KOPT-K1 (cell line): Measurements from ENCODE around the gene CCDC154.

Source experiments
- H3K27ac ChIP-seq: fragments of 200-600 bp; sonication (generic); 2 replicates; pipeline ENCODE4 v1.5.1; 2016; ENCODE audit warnings: antibody characterized with exemption, mild to moderate bottlenecking, low read depth, low read length; ENCODE audit not compliant: poor library complexity, severe bottlenecking
- H3K36me3 ChIP-seq: fragments of 200-600 bp; sonication (generic); 2 replicates; pipeline ENCODE4 v1.5.1; 2017; ENCODE audit warnings: antibody characterized with exemption, mild to moderate bottlenecking, low read length, moderate library complexity; ENCODE audit not compliant: insufficient read depth
- H3K9me3 ChIP-seq: fragments of 200-600 bp; sonication (generic); 2 replicates; pipeline ENCODE4 v1.5.1; 2017; ENCODE audit warnings: antibody characterized with exemption, low read length, mild to moderate bottlenecking; ENCODE audit not compliant: insufficient read depth, poor library complexity, severe bottlenecking

CCDC154 gene

GRCh38 chr16:1443980-1444729 is at the start of gene CCDC154:
Gene CCDC154 (minus strand): TSS chr16:1444556. CDS start chr16:1444322, 234 bp downstream.
- peaks cover 12% of the 10 kb centered on the region; the same call in 1 of the 2 replicates for H3K36me3 ChIP-seq

GRCh38 chr16:1493746-1494094 is 49.4 kb upstream of the CCDC154 start:
- peaks cover 45% of the 10 kb centered on the region for H3K36me3 ChIP-seq
- H3K27ac ChIP-seq = peak overlapping the region; percentile 79

More at GRCh38 chr16:1443980-1444729, at the start of gene CCDC154:
- H3K27ac ChIP-seq = no peak within 1 kb of the TSS
- H3K9me3 ChIP-seq = no peaks in the 10 kb centered on the region

GRCh38 chr16:1492923-1493745 is 48.8 kb upstream of the CCDC154 start, which contains the start of gene TELO2:
Gene TELO2 (plus strand): TSS chr16:1493360. CDS start chr16:1494282, 922 bp downstream.
- H3K9me3 ChIP-seq = no peaks in the 10 kb centered on the region
- peak within 1 kb of the TSS; percentile 79 for H3K27ac ChIP-seq
- H3K36me3 ChIP-seq = peaks cover 39% of the 10 kb centered on the region

More at GRCh38 chr16:1493746-1494094, 49.4 kb upstream of the CCDC154 start:
- no peaks in the 10 kb centered on the region for H3K9me3 ChIP-seq

DNA sequence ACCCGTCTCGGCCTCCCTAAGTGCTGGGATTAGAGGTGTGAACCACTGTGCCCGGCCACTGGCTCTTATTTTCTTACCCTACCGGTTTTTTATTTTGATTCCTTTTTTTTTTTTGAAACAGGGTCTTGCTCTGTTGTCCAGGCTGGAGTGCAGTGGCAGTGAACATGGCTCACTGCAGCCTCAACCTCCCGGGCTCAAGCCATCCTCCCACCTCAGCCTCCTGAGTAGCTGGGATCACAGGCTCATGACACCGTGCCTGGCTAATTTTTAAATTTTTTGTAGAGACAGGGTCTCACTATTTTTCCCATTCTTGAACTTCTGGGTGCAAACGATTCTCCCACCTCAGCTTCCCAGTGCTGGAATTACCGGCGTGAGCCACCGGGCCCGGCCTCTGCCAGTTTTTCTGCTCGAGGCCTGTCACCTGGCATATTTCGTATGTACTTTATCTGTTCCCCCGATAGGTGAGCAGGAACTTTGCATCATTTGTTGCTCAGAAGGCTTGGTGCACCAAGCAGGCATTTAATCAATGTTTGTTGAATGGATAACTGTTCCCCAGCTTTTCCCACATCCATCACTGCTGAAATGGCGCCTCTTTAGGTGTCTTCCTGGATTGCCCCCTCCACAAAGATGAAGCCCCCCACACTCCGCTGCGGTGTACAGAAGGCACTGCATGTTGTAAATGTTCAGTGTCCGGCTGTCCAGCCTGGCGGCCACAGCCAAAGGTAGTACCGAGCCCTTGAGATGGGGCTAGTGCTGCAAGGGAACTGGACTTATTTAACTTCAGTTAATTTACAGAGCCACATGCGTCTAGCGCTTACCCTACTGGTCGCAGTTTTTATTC is 47.9 kb upstream of the CCDC154 start:
- Histone ChIP-seq H3K27ac (peak overlapping the region; percentile 79), H3K9me3 (no peaks in the 10 kb centered on the region), H3K36me3 (peaks cover 31% of the 10 kb centered on the region)

GRCh38 chr16:1491327-1491726 is 47.0 kb upstream of the CCDC154 start:
- Histone ChIP-seq H3K36me3 (peaks cover 21% of the 10 kb centered on the region), H3K9me3 (no peaks in the 10 kb centered on the region)

GRCh38 chr16:1489077-1489476 is 44.7 kb upstream of the CCDC154 start:
- no peak overlapping the region for H3K27ac ChIP-seq
- H3K9me3 ChIP-seq = no peaks in the 10 kb centered on the region
- H3K36me3 ChIP-seq = no peaks in the 10 kb centered on the region

More at GRCh38 chr16:1491327-1491726, 47.0 kb upstream of the CCDC154 start:
- H3K27ac ChIP-seq = no peak overlapping the region

DNA sequence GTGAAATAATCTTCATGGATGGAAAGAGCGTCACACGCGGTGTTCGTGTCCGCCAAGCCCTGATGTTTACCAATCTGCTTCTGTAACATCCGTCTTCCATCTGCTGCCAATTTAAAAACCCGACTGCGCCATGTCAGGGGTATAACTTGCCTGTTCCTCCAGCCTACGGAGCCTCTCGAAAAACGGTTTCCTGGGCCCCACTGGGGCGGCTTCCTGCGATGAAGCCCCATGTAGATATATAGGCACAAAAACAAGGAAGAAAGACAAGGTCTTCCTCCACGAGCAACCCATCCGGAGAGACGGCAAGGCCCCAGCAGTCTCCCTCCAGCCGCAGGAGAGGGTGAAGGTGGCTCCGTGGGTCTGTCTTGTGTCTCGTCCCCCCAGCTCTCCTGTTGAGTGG is 44.3 kb upstream of the CCDC154 start, which contains the start of gene PTX4:
Gene PTX4 (minus strand): TSS at position 326 of the 400 bp plus-strand sequence. CDS start 35 bp downstream, at position 291.
- Histone ChIP-seq H3K9me3 (no peaks in the 10 kb centered on the region), H3K27ac (no peak within 1 kb of the TSS), H3K36me3 (no peaks in the 10 kb centered on the region)

- no peaks in the 10 kb centered on the region for H3K36me3 ChIP-seq
- no peaks in the 10 kb centered on the region for H3K9me3 ChIP-seq
These were observed 43.8 kb upstream of the CCDC154 start for GRCh38 chr16:1488054-1488601.

GRCh38 chr16:1487395-1488053 is 43.2 kb upstream of the CCDC154 start:
- Histone ChIP-seq H3K9me3 (no peaks in the 10 kb centered on the region), H3K27ac (no peak overlapping the region), H3K36me3 (no peaks in the 10 kb centered on the region)

More at GRCh38 chr16:1488054-1488601, 43.8 kb upstream of the CCDC154 start:
- no peak overlapping the region for H3K27ac ChIP-seq

DNA sequence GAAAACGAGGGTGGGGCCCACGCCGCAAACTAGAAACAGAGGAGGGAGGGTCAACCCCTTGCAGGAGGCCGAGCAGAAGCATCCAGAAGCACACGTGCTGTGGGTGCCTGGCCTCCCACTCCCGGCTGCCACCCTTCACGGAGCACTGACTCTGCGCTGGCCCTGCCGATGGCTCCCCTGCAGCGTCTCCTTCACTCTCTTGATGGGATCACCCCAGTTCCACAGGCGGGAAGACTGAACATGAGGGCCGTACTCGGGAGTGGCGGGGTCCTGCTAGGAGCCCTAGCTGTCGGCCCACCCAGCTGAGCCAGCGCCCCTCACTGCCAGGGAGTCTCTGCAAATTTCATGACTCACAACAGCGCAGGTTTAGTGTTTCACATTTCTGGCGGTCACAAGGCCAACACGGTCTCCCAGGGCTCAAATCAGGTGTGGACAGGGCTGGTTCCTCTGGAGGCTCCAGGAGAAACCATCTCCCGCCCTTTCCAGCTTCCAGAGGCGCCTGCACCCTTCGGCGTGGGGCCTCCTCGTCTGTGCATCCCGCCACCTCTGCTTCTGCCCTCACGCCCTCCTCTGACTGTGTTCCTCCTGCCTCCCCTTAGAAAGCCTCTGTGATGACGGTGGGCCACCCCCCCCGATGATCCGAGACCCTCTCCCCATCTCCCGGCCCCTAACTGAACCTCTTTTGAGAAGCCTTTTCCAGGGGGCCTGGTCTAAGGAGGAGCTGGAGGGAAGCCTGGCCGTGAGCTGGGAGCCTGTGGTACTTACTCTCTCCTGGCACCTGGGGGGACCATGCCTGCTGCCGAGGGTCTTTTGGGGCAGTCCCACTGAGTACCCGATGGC is 42.4 kb upstream of the CCDC154 start:
- Histone ChIP-seq H3K27ac (no peak overlapping the region), H3K36me3 (no peaks in the 10 kb centered on the region), H3K9me3 (no peaks in the 10 kb centered on the region)

DNA sequence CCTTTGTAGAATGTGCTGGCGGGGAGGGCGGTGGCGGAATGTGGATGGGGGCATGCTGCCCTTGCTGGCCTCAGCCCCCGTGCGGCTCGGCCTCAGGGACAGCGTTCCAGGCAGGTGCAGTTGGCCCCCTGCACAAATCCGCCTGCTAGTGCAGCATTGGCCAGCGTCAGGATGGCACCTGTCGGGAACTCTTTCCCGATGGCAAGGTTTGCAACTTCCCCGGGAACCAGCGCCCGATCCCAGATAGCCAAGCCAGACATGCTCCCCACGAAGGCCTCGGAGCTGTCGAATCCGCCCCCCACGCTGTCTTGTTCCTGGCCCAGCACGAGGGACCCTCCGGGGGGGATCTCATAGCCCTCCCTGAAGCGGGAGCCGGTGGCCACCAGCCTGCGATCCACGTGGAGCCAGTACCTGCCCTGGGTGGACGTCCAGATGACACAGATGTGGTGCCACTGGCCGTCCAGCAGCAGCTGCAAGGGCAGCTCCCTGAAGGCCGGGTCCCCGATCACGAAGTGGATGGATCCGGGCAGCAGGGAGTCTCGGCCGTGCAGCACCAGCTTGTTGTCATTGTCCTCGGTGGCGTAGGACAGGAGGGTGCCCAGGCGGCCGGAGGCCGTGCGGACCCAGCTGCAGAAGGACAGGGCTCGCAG is 41.6 kb upstream of the CCDC154 start:
- Histone ChIP-seq H3K9me3 (no peaks in the 10 kb centered on the region), H3K36me3 (no peaks in the 10 kb centered on the region), H3K27ac (no peak overlapping the region)

GRCh38 chr16:1481906-1482835 is 37.8 kb upstream of the CCDC154 start:
- Histone ChIP-seq H3K9me3 (no peaks in the 10 kb centered on the region), H3K27ac (no peak overlapping the region), H3K36me3 (no peaks in the 10 kb centered on the region)
